GM19025 (cell line): ENCODE data around the gene PFN4.

Experiments used
- ATAC-seq: cut with Tn5 transposase; IDR thresholded peaks from one replicate; pipeline ENCODE4 v1.9.1; 2021; ENCODE audit warnings: mild to moderate bottlenecking, low read depth, moderate library complexity; ENCODE audit not compliant: unreplicated experiment

PFN4 gene

GRCh38 chr2:24082787-24083566, 40.2 kb downstream of the PFN4 start:
- no peak for ATAC-seq

GRCh38 chr2:24080701-24081100, 42.4 kb downstream of the PFN4 start:
- ATAC-seq, result no peak

GRCh38 chr2:24077879-24078278, 45.3 kb downstream of the PFN4 start:
- no peak for ATAC-seq

GRCh38 chr2:24077535-24077877, 45.6 kb downstream of the PFN4 start:
- ATAC-seq, result no peak

- peak; percentile 8 for ATAC-seq
Measured at GRCh38 chr2:24076849-24077534, 46.1 kb downstream of the PFN4 start.

- ATAC-seq, result peak; percentile 91
Measured at GRCh38 chr2:24075915-24076848, 47.0 kb downstream of the PFN4 start, which contains the start of gene SF3B6. Gene SF3B6, minus strand, starts transcription at chr2:24076326. Its CDS starts 97 bp downstream, at chr2:24076229.

GRCh38 chr2:24075259-24075658, 47.9 kb downstream of the PFN4 start:
- no peak for ATAC-seq

- ATAC-seq, result no peak
Measured at GRCh38 chr2:24073816-24074215, 49.3 kb downstream of the PFN4 start.

- no peak for ATAC-seq
Measured at GRCh38 chr2:24072259-24072658, 50.9 kb downstream of the PFN4 start.

- no peak for ATAC-seq
Measured at GRCh38 chr2:24065341-24065740, 57.8 kb downstream of the PFN4 start.
